Kidney epithelial cell (primary cell): ENCODE data around the gene MRPL32. TPM values are rescaled to one million over a fixed set of nuclear protein-coding genes. Genes with fewer than 3 reads are reported as not detected.

Experiments
- DNase-seq: peaks from one replicate; pipeline ENCODE4 v3.0.0-alpha.2; 2010; ENCODE audit warnings: low read depth
- H3K27me3 ChIP-seq: 2 replicates; pipeline ENCODE4 v1.6.0; 2011; ENCODE audit warnings: low read length; ENCODE audit not compliant: control insufficient read depth, insufficient read depth
- H3K36me3 ChIP-seq: 2 replicates; pipeline ENCODE4 v1.5.1; 2011; ENCODE audit warnings: low read length; ENCODE audit not compliant: control insufficient read depth, insufficient read depth
- H3K4me3 ChIP-seq: 2 replicates; pipeline ENCODE4 v1.5.1; 2011; ENCODE audit warnings: low read depth, mild to moderate bottlenecking, control low read depth, low read length
- total RNA-seq: library from RNA; depleted of rRNA; stranded (reverse); fragments of >200 nt; gene quantifications from 2 replicates; pipeline ENCODE4 v1.2.3, GENCODE V29; 2015
- TF ChIP-seq, protein P1 (sequence below): IDR thresholded peaks from 2 replicates; pipeline ENCODE4 v1.5.1; 2011; ENCODE audit warnings: mild to moderate bottlenecking, moderate library complexity, low read length, control low read depth, inconsistent platforms; ENCODE audit not compliant: insufficient read depth, poor library complexity, severe bottlenecking

MRPL32 gene
- total RNA-seq, 1 donor from 2014 or later: 97.9 TPM

DNA sequence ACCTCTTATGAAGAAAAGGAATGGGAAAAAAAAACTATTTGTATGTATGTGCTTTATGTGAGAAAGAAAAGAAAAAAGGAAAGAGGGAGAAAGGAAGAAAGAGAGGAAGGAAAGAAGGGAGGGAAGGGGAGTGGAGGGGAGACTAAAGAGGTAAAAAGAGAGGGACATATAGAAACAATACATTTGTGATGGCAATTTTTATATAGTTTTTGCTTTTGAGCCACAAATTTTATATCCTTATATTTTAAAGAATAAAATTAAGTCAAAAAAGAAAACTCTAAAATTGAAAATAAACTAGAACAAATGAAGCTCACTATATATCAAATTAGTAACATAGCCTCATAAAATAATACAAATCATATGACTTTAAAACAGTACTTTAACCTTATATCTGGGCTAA is 31.3 kb upstream of the MRPL32 start:
- no peak for DNase-seq
- TF ChIP-seq, protein P1, sequence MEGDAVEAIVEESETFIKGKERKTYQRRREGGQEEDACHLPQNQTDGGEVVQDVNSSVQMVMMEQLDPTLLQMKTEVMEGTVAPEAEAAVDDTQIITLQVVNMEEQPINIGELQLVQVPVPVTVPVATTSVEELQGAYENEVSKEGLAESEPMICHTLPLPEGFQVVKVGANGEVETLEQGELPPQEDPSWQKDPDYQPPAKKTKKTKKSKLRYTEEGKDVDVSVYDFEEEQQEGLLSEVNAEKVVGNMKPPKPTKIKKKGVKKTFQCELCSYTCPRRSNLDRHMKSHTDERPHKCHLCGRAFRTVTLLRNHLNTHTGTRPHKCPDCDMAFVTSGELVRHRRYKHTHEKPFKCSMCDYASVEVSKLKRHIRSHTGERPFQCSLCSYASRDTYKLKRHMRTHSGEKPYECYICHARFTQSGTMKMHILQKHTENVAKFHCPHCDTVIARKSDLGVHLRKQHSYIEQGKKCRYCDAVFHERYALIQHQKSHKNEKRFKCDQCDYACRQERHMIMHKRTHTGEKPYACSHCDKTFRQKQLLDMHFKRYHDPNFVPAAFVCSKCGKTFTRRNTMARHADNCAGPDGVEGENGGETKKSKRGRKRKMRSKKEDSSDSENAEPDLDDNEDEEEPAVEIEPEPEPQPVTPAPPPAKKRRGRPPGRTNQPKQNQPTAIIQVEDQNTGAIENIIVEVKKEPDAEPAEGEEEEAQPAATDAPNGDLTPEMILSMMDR: no peak
- Histone ChIP-seq H3K36me3 (no peaks in the 10 kb centered on the region), H3K4me3 (no peak overlapping the region), H3K27me3 (no peaks in the 10 kb centered on the region)

DNA sequence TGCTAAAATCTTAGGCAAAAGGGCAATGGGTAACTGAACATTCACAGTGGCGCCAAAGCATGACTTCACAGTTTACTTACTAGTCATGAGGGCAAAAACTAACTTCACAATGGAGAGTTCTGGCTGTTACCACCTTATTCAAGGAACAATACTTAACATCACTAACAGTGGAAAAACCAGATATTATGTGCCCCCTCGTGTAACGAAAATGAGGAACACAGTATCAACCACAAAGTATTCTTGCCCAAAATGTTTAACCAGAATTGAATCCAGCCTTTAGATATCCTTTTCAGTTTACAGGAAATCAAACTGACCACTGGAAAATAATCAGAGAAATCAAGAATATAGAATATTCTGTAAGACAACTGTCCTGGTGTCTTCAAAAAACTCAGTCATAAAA is 29.8 kb upstream of the MRPL32 start:
- DNase-seq: no peak
- Histone ChIP-seq H3K27me3 (no peaks in the 10 kb centered on the region), H3K4me3 (no peak overlapping the region), H3K36me3 (no peaks in the 10 kb centered on the region)
- TF ChIP-seq, protein P1: no peak

DNA sequence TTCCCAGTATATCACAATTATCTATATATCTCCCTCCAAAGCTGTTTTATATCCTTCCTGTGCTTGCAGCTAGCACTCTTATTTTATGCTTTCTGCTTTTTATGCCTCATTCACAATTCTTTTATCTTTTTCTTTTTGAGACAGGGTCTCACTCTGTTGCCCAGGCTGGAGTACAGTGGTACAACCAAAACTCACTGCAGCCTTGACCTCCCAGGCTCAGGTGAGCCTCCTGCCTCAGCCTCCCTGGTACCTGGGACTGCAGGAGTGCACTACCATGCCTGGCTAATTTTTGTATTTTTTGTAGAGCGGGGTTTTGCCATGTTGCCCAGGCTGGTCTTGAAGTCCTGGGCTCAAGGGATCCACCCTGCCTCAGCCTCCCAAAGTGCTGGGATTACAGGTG is 26.0 kb upstream of the MRPL32 start:
- Histone ChIP-seq H3K36me3 (no peaks in the 10 kb centered on the region), H3K4me3 (no peak overlapping the region), H3K27me3 (no peaks in the 10 kb centered on the region)
- TF ChIP-seq, protein P1: no peak
- no peak for DNase-seq

DNA sequence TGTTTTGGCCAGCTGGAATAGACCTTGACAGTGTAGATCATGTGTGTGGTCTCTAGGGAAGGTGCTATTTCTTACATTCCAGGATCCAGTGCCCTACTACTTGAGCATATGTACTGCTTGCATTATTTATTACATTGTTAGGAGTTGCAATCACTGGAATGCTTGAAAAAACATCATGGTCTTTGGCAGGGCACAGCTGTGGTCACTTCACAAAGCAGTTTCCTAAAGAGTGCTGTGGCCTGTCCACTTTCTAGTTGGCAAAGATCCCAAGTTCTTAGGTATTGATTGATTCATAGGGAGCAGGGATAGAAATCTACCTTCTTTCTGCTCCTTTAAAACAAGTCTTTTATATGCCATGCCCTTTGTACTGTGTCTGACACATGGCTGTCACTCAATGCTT is 24.9 kb upstream of the MRPL32 start:
- no peak overlapping the region for H3K4me3 ChIP-seq
- no peak for DNase-seq
- TF ChIP-seq, protein P1: no peak
- H3K36me3 ChIP-seq: no peaks in the 10 kb centered on the region
- no peaks in the 10 kb centered on the region for H3K27me3 ChIP-seq

DNA sequence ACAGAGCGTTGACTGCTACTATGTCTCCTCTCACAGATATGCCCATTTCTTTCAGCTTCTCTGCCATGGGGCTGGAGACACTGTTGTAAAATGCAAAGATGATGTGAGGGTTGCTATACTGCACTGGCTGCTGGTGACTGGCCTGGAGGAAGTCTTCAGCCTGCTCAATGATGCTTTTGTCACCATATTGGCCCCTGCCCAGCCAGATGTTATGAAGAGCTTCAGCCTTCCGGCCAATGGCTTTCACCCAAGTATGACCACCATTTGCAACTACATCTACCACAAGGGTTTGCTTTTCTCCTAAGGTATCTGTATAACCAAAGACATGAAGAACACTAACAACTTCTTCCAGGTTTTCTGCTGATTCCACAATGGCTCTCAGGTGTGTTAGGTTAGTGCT is 21.9 kb upstream of the MRPL32 start:
- H3K36me3 ChIP-seq: no peaks in the 10 kb centered on the region
- no peak for DNase-seq
- no peak overlapping the region for H3K4me3 ChIP-seq
- no peaks in the 10 kb centered on the region for H3K27me3 ChIP-seq
- TF ChIP-seq, protein P1: no peak
